ENCODE results near the gene SLC39A3.

DNA sequence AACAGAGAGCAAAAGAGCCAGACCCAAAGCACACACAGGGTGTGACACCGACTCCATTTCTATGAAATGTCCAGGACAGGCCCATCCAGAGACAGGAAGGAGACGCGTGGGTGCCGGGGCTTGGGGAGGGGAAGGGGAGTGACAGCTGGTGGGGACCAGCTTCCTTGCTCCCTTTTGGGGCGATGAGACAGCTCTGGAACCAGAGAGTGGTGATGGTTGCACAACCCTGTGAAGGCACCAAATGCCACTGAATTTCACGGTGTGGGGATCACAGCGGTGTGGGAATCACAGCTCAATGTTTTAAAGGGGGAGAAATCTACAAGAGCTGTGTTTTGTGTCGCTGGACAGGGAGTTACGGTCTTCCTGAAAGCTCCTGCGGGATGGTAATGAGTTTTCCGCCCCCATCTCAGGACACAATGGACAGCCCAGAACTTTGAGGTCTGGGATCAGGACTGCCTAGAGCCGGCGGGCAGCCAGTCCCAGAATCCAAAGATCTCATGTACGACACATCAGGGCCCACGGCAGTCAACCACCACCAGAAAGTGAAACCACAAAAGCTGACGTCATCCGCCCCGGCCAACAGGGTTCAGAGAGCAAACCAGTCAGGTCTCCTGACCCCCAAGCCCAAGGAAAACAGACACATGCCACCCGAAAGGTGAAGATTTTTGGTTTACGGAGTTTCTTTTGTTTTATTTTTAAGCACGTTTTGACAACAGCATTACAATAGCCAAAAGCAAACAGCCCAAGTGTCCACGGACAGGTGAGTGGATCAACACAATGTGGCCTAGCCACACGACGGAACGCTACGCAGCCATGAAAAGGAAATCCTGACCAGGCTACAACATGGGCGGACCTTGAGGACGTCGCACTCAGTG lies 36.0 kb upstream of the SLC39A3 start:
- TF ChIP-seq CTCF (IDR thresholded peaks at IDR 0.05), result no peak
- TF ChIP-seq POLR2A (IDR thresholded peaks at IDR 0.05), result no peak
